ENCODE data around the gene MED12L. TPM values are rescaled to one million over a fixed set of nuclear protein-coding genes. Genes with fewer than 3 reads are reported as not detected.

MED12L gene
- total and polyA plus RNA-seq, 9 donors, result 2.6 to 11.7 (median 6.8) TPM

GRCh38 chr3:151395806-151396205, 310.3 kb downstream of the MED12L start:
- no peaks in the 10 kb centered on the region for H3K9me3 ChIP-seq (replicated peaks; ENCODE audit: control insufficient read depth, low read depth, low read length)
- no peaks in the 10 kb centered on the region for H3K27me3 ChIP-seq (ENCODE audit: control insufficient read depth, insufficient read depth, low read length)
- no peak for DNase-seq
- H3K36me3 ChIP-seq (ENCODE audit: control insufficient read depth, insufficient read depth, low read length), result no peaks in the 10 kb centered on the region
- H3K27ac ChIP-seq (ENCODE audit: low read length), result no peak overlapping the region
- H3K4me3 ChIP-seq (ENCODE audit: low read length), result no peak overlapping the region
- no CpG with 5 or more reads among the region's 3 CpGs for WGBS (ENCODE audit: insufficient coverage)
- H3K4me1 ChIP-seq (ENCODE audit: control insufficient read depth, insufficient read depth, low read length), result no peaks in the 10 kb centered on the region

DNA sequence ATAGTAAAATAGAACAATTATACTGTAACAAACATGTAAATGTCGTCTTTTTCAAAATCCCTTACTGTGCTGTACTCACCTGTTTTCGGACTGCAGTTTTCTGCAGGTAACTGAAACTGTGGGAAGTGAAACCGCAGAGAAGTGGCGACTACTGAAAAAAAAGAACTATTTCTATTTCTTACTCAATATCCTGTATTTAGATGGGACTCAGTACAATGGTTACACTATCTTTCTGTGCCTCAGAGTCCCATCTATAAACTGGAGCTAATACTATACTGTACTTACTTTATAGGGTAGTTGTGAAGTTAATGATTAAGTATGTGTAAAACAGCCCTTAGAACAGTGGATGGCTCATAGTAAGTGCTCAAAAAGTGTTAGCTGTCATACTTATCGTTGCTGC, 313.4 kb downstream of the MED12L start:
- Histone ChIP-seq H3K9me3 (replicated peaks; ENCODE audit: control insufficient read depth, low read depth, low read length) (no peaks in the 10 kb centered on the region), H3K27ac (ENCODE audit: low read length) (no peak overlapping the region), H3K4me3 (ENCODE audit: low read length) (no peak overlapping the region), H3K27me3 (ENCODE audit: control insufficient read depth, insufficient read depth, low read length) (no peaks in the 10 kb centered on the region), H3K36me3 (ENCODE audit: control insufficient read depth, insufficient read depth, low read length) (no peaks in the 10 kb centered on the region), H3K4me1 (ENCODE audit: control insufficient read depth, insufficient read depth, low read length) (no peaks in the 10 kb centered on the region)
- DNase-seq, result no peak
- WGBS (ENCODE audit: insufficient coverage), result no CpG with 5 or more reads among the region's 5 CpGs

GRCh38 chr3:151400341-151400740, 314.9 kb downstream of the MED12L start:
- H3K4me3 ChIP-seq (ENCODE audit: low read length), result no peak overlapping the region
- WGBS (ENCODE audit: insufficient coverage), result 96% methylated on average over 3 of the region's 4 CpGs
- no peak overlapping the region for H3K27ac ChIP-seq (ENCODE audit: low read length)
- H3K36me3 ChIP-seq (ENCODE audit: control insufficient read depth, insufficient read depth, low read length), result no peaks in the 10 kb centered on the region
- H3K27me3 ChIP-seq (ENCODE audit: control insufficient read depth, insufficient read depth, low read length), result no peaks in the 10 kb centered on the region
- no peaks in the 10 kb centered on the region for H3K9me3 ChIP-seq (replicated peaks; ENCODE audit: control insufficient read depth, low read depth, low read length)
- no peaks in the 10 kb centered on the region for H3K4me1 ChIP-seq (ENCODE audit: control insufficient read depth, insufficient read depth, low read length)
- no peak for DNase-seq

- no peaks in the 10 kb centered on the region for H3K4me1 ChIP-seq (ENCODE audit: control insufficient read depth, insufficient read depth, low read length)
- H3K27ac ChIP-seq (ENCODE audit: low read length), result no peak overlapping the region
- no peaks in the 10 kb centered on the region for H3K36me3 ChIP-seq (ENCODE audit: control insufficient read depth, insufficient read depth, low read length)
- no peak overlapping the region for H3K4me3 ChIP-seq (ENCODE audit: low read length)
- H3K27me3 ChIP-seq (ENCODE audit: control insufficient read depth, insufficient read depth, low read length), result no peaks in the 10 kb centered on the region
- WGBS (ENCODE audit: insufficient coverage), result no CpG with 5 or more reads among the region's 3 CpGs
- no peaks in the 10 kb centered on the region for H3K9me3 ChIP-seq (replicated peaks; ENCODE audit: control insufficient read depth, low read depth, low read length)
- DNase-seq, result no peak
Observed at GRCh38 chr3:151402349-151402748, 316.9 kb downstream of the MED12L start.

DNA sequence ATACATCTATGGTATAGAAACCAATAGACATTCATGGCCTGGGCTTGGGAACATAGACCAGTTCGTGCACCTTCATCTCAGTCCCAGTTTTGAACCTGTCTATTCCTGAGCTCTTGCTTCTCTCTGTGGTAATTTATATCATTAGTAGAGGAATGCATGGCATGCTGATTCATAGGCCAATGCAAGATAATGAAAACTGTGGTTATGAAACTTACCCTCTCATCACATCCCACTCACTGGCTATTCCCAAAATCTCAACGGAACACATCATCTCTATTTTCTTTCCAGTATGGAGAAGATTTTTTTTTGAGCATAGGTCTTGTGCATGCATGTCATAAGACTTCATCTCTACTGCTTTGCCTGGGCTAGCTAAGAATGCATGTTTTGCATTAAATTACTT, 317.8 kb downstream of the MED12L start:
- no peak overlapping the region for H3K27ac ChIP-seq (ENCODE audit: low read length)
- H3K27me3 ChIP-seq (ENCODE audit: control insufficient read depth, insufficient read depth, low read length), result no peaks in the 10 kb centered on the region
- no peaks in the 10 kb centered on the region for H3K9me3 ChIP-seq (replicated peaks; ENCODE audit: control insufficient read depth, low read depth, low read length)
- no peak for DNase-seq
- WGBS (ENCODE audit: insufficient coverage), result 67% methylated on average over 1 of the region's 2 CpGs
- no peaks in the 10 kb centered on the region for H3K4me1 ChIP-seq (ENCODE audit: control insufficient read depth, insufficient read depth, low read length)
- H3K4me3 ChIP-seq (ENCODE audit: low read length), result no peak overlapping the region
- no peaks in the 10 kb centered on the region for H3K36me3 ChIP-seq (ENCODE audit: control insufficient read depth, insufficient read depth, low read length)

DNA sequence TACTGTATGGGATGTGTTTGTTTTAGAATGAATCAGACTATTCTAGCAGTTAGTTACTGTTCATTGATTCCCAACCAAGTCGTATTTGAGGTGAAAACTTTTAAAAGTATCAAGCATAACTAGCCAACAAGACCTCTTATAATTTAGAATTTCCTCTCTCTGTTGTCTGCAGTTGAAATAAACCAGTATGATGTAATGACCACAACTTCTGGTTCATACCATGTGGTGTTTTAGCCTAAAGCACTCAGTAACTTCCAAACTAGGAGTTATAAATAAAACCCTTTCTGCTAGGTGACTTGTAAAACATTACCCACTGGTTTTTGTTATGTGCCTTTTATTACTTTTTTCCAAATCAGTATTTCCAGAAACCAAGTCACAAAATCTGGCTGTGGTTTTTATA, 318.9 kb downstream of the MED12L start:
- no peaks in the 10 kb centered on the region for H3K27me3 ChIP-seq (ENCODE audit: control insufficient read depth, insufficient read depth, low read length)
- WGBS (ENCODE audit: insufficient coverage), result no CpG with 5 or more reads among the region's 1 CpG
- no peak overlapping the region for H3K27ac ChIP-seq (ENCODE audit: low read length)
- H3K4me3 ChIP-seq (ENCODE audit: low read length), result no peak overlapping the region
- H3K4me1 ChIP-seq (ENCODE audit: control insufficient read depth, insufficient read depth, low read length), result no peaks in the 10 kb centered on the region
- no peak for DNase-seq
- no peaks in the 10 kb centered on the region for H3K9me3 ChIP-seq (replicated peaks; ENCODE audit: control insufficient read depth, low read depth, low read length)
- H3K36me3 ChIP-seq (ENCODE audit: control insufficient read depth, insufficient read depth, low read length), result no peaks in the 10 kb centered on the region

- no CpG with 5 or more reads among the region's 2 CpGs for WGBS (ENCODE audit: insufficient coverage)
- no peaks in the 10 kb centered on the region for H3K36me3 ChIP-seq (ENCODE audit: control insufficient read depth, insufficient read depth, low read length)
Observed at GRCh38 chr3:151407928-151408327, 322.5 kb downstream of the MED12L start.

GRCh38 chr3:151410891-151411559, 325.6 kb downstream of the MED12L start:
- no peak for DNase-seq
- Histone ChIP-seq H3K9me3 (replicated peaks; ENCODE audit: control insufficient read depth, low read depth, low read length) (no peaks in the 10 kb centered on the region), H3K4me3 (ENCODE audit: low read length) (no peak overlapping the region)

More at GRCh38 chr3:151407928-151408327, 322.5 kb downstream of the MED12L start:
- Histone ChIP-seq H3K4me1 (ENCODE audit: control insufficient read depth, insufficient read depth, low read length) (no peaks in the 10 kb centered on the region), H3K9me3 (replicated peaks; ENCODE audit: control insufficient read depth, low read depth, low read length) (no peaks in the 10 kb centered on the region), H3K27ac (ENCODE audit: low read length) (no peak overlapping the region), H3K4me3 (ENCODE audit: low read length) (no peak overlapping the region), H3K27me3 (ENCODE audit: control insufficient read depth, insufficient read depth, low read length) (no peaks in the 10 kb centered on the region)
- no peak for DNase-seq

GRCh38 chr3:151412989-151413388, 327.5 kb downstream of the MED12L start:
- Histone ChIP-seq H3K9me3 (replicated peaks; ENCODE audit: control insufficient read depth, low read depth, low read length) (no peaks in the 10 kb centered on the region), H3K4me1 (ENCODE audit: control insufficient read depth, insufficient read depth, low read length) (no peaks in the 10 kb centered on the region), H3K27me3 (ENCODE audit: control insufficient read depth, insufficient read depth, low read length) (no peaks in the 10 kb centered on the region), H3K27ac (ENCODE audit: low read length) (no peak overlapping the region), H3K36me3 (ENCODE audit: control insufficient read depth, insufficient read depth, low read length) (no peaks in the 10 kb centered on the region), H3K4me3 (ENCODE audit: low read length) (no peak overlapping the region)
- WGBS (ENCODE audit: insufficient coverage), result 100% methylated on average over 1 of the region's 5 CpGs
- no peak for DNase-seq

More at GRCh38 chr3:151410891-151411559, 325.6 kb downstream of the MED12L start:
- H3K4me1 ChIP-seq (ENCODE audit: control insufficient read depth, insufficient read depth, low read length), result no peaks in the 10 kb centered on the region
- 41% methylated on average over 4 of the region's 9 CpGs for WGBS (ENCODE audit: insufficient coverage)
- no peaks in the 10 kb centered on the region for H3K36me3 ChIP-seq (ENCODE audit: control insufficient read depth, insufficient read depth, low read length)
- H3K27ac ChIP-seq (ENCODE audit: low read length), result no peak overlapping the region
- H3K27me3 ChIP-seq (ENCODE audit: control insufficient read depth, insufficient read depth, low read length), result no peaks in the 10 kb centered on the region

GRCh38 chr3:151415289-151415688, 329.8 kb downstream of the MED12L start:
- Histone ChIP-seq H3K27ac (ENCODE audit: low read length) (no peak overlapping the region), H3K4me1 (ENCODE audit: control insufficient read depth, insufficient read depth, low read length) (no peaks in the 10 kb centered on the region), H3K4me3 (ENCODE audit: low read length) (no peak overlapping the region), H3K36me3 (ENCODE audit: control insufficient read depth, insufficient read depth, low read length) (no peaks in the 10 kb centered on the region), H3K27me3 (ENCODE audit: control insufficient read depth, insufficient read depth, low read length) (no peaks in the 10 kb centered on the region), H3K9me3 (replicated peaks; ENCODE audit: control insufficient read depth, low read depth, low read length) (no peaks in the 10 kb centered on the region)
- DNase-seq, result no peak
- WGBS (ENCODE audit: insufficient coverage), result 86% methylated on average over 1 of the region's 1 CpG

DNA sequence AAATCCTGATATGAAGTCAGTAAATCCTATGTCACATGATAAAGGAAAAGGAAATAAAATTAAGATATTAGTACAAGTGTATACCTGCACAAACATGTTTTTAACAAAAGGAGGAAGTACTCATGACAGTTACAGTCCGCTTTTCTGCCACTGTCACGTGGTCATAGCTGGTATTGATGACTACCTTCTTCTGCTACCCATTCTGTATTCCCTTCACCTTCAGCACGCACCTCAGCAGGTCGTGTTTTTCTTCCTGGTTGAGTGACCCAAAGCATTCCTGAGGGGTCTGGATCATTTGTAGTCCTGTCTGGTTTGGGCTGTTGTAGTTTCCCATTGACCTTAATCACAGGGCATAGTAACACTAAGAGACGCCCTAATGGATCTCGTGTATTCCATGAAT, 334.3 kb downstream of the MED12L start:
- no peaks in the 10 kb centered on the region for H3K9me3 ChIP-seq (replicated peaks; ENCODE audit: control insufficient read depth, low read depth, low read length)
- no peaks in the 10 kb centered on the region for H3K36me3 ChIP-seq (ENCODE audit: control insufficient read depth, insufficient read depth, low read length)
- H3K27ac ChIP-seq (ENCODE audit: low read length), result no peak overlapping the region
- WGBS (ENCODE audit: insufficient coverage), result no CpG with 5 or more reads among the region's 6 CpGs
- no peak for DNase-seq
- no peak overlapping the region for H3K4me3 ChIP-seq (ENCODE audit: low read length)
- H3K27me3 ChIP-seq (ENCODE audit: control insufficient read depth, insufficient read depth, low read length), result no peaks in the 10 kb centered on the region
- no peaks in the 10 kb centered on the region for H3K4me1 ChIP-seq (ENCODE audit: control insufficient read depth, insufficient read depth, low read length)

All from muscle of leg (tissue), 11 donors.